NCI-H1048 (cell line): ENCODE measurements around the gene DNM3.

Experiments
- DNase-seq: peaks from one replicate; lab custom pipeline; 2025; lab: John Stamatoyannopoulos, UW

DNM3 gene

DNA sequence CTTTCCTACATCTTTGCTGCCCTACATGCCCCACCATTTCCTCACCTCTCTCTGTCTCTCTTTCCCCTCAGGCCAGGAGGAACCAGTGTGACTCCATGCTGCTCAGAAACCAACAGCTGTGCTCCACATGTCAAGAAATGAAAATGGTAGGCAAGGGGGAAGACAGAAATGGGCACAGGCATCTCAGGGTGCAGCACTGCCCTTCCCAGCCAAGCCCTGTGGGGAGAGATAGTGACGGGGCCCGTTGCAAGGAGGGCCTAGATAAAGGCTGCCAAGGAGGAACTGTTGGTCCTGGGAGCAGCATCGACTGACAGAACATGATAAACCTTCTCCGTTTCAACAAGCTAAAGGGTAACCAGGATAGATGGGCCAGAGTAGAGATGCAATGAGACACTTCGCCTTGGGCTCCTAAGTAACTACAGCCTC is 615.1 kb downstream of the DNM3 start:
- no peak for DNase-seq

DNA sequence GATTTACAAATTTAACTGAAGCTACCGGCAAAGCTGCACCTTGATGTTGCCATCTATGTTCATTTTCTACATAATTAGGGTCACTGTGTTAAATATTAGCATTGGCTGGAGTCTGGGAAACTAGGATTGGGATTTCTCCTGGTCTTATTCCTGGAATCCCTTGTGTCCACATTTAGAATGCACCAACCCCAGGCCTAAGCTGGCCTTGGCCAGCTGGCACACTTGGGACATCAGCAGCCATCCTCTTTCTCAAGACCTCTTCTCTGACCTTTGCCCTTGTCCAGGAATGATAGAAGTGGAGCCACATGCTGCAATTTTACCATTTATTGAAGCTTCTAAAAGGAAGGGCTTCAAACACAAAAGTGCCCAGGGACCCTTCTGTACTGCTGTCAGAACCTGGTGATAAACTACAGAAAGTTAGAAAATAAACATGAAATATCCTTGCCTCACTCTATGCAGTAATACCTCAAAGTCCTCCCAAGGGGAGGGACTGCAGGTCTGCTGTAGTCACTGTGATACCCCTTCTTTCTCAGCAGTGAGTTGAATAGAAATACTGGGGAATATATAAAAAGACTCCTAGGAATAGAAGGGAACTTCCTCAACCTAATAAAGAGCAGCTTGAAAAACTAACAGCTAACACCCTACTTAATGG is 616.3 kb downstream of the DNM3 start:
- DNase-seq, result no peak

DNA sequence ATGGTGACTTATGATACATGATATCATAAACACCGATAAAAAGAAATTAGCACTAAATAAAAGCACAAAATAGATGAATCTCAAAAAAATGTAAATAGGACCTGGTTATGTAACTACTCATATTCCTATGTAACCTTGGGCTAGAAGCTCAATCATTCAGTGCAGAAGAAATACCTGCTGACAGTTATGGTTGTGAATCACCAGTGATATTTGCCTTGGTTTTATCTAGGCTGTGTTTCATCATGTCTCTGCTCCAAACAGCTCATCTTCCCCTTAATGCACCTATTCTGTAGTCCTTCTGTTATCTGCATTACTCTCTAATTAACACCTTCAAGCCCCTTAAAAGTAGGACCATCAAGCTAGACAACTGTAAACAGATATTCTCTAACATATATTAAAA is 618.9 kb downstream of the DNM3 start:
- DNase-seq, result no peak

DNA sequence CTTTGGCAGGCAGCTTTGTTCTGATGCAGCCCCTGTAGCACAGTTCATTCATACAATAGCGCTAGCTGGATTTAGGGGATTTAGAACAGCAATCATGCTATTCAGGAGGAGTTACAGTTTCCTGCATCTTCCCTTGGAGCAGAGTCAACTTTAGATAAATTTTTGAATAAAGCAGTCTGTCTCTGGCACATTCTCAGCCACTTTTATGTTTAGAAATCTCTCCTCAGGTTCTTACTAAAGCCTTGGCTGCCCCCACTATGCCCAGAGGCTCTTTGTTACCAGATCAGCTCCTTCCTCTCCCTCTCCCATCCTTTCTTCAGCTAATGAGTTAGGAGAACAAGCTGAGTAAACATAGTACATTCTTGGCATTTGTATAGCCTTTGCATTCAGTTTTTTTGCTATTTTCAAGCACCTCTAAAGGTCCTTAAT is 619.6 kb downstream of the DNM3 start:
- no peak for DNase-seq
